ENCODE data around the gene KCTD8. TPM values are rescaled to one million over a fixed set of nuclear protein-coding genes. Genes with fewer than 3 reads are reported as not detected.

Gene KCTD8
- not detected for total RNA-seq

- Mint-ChIP-seq H3K9me3 (no peaks in the 10 kb centered on the region), H3K27ac (no peak within 1 kb of the TSS), H3K27me3 (peaks cover 38% of the 10 kb centered on the region), H3K36me3 (ENCODE audit: low read depth) (no peaks in the 10 kb centered on the region), H3K4me3 (peak within 1 kb of the TSS; percentile 75), H3K4me1 (peaks cover 8% of the 10 kb centered on the region)
- ATAC-seq (replicated peaks), result peak; percentile 86
These were observed at the start of gene KCTD8 for GRCh38 chr4:44448521-44449461. Gene KCTD8, minus strand, starts transcription at chr4:44448809.

GRCh38 chr4:44494810-44495701 lies 46.4 kb upstream of the KCTD8 start:
- H3K27me3 Mint-ChIP-seq, result no peaks in the 10 kb centered on the region
- H3K27ac Mint-ChIP-seq, result no peak overlapping the region
- no peaks in the 10 kb centered on the region for H3K9me3 Mint-ChIP-seq
- no peak overlapping the region for H3K4me3 Mint-ChIP-seq
- H3K4me1 Mint-ChIP-seq, result no peaks in the 10 kb centered on the region
- H3K36me3 Mint-ChIP-seq (ENCODE audit: low read depth), result no peaks in the 10 kb centered on the region
- ATAC-seq (replicated peaks), result no peak

GRCh38 chr4:44493924-44494323 lies 45.3 kb upstream of the KCTD8 start:
- no peaks in the 10 kb centered on the region for H3K27me3 Mint-ChIP-seq
- H3K27ac Mint-ChIP-seq, result no peak overlapping the region
- no peaks in the 10 kb centered on the region for H3K4me1 Mint-ChIP-seq
- no peak for ATAC-seq (replicated peaks)
- no peak overlapping the region for H3K4me3 Mint-ChIP-seq
- no peaks in the 10 kb centered on the region for H3K9me3 Mint-ChIP-seq
- no peaks in the 10 kb centered on the region for H3K36me3 Mint-ChIP-seq (ENCODE audit: low read depth)

- Mint-ChIP-seq H3K27me3 (no peaks in the 10 kb centered on the region), H3K4me1 (no peaks in the 10 kb centered on the region), H3K4me3 (no peak overlapping the region), H3K36me3 (ENCODE audit: low read depth) (no peaks in the 10 kb centered on the region), H3K9me3 (peaks cover 4% of the 10 kb centered on the region), H3K27ac (no peak overlapping the region)
- ATAC-seq (replicated peaks), result no peak
These were observed 38.7 kb upstream of the KCTD8 start for GRCh38 chr4:44487341-44487740.

GRCh38 chr4:44479731-44480130 lies 31.1 kb upstream of the KCTD8 start:
- no peaks in the 10 kb centered on the region for H3K36me3 Mint-ChIP-seq (ENCODE audit: low read depth)
- no peak overlapping the region for H3K4me3 Mint-ChIP-seq
- peaks cover 7% of the 10 kb centered on the region for H3K9me3 Mint-ChIP-seq
- no peaks in the 10 kb centered on the region for H3K4me1 Mint-ChIP-seq
- no peak for ATAC-seq (replicated peaks)
- H3K27me3 Mint-ChIP-seq, result no peaks in the 10 kb centered on the region
- no peak overlapping the region for H3K27ac Mint-ChIP-seq

GRCh38 chr4:44462259-44462658 lies 13.7 kb upstream of the KCTD8 start:
- Mint-ChIP-seq H3K27me3 (no peaks in the 10 kb centered on the region), H3K36me3 (ENCODE audit: low read depth) (no peaks in the 10 kb centered on the region), H3K9me3 (peaks cover 7% of the 10 kb centered on the region), H3K4me3 (no peak overlapping the region), H3K27ac (no peak overlapping the region), H3K4me1 (no peaks in the 10 kb centered on the region)
- ATAC-seq (replicated peaks), result no peak

GRCh38 chr4:44447563-44448504 lies 775 bp downstream of the KCTD8 start:
- Mint-ChIP-seq H3K4me3 (peak overlapping the region; percentile 54), H3K9me3 (no peaks in the 10 kb centered on the region), H3K27me3 (peaks cover 41% of the 10 kb centered on the region), H3K36me3 (ENCODE audit: low read depth) (no peaks in the 10 kb centered on the region), H3K27ac (no peak overlapping the region), H3K4me1 (peaks cover 8% of the 10 kb centered on the region)
- ATAC-seq (replicated peaks), result no peak

GRCh38 chr4:44446801-44447562 lies 1.6 kb downstream of the KCTD8 start:
- H3K27me3 Mint-ChIP-seq, result peaks cover 37% of the 10 kb centered on the region
- peak overlapping the region; percentile 54 for H3K4me3 Mint-ChIP-seq
- H3K36me3 Mint-ChIP-seq (ENCODE audit: low read depth), result no peaks in the 10 kb centered on the region
- no peaks in the 10 kb centered on the region for H3K9me3 Mint-ChIP-seq
- no peak overlapping the region for H3K27ac Mint-ChIP-seq
- H3K4me1 Mint-ChIP-seq, result peaks cover 8% of the 10 kb centered on the region
- no peak for ATAC-seq (replicated peaks)

GRCh38 chr4:44446191-44446590 lies 2.4 kb downstream of the KCTD8 start:
- H3K4me1 Mint-ChIP-seq, result peaks cover 8% of the 10 kb centered on the region
- H3K36me3 Mint-ChIP-seq (ENCODE audit: low read depth), result no peaks in the 10 kb centered on the region
- H3K4me3 Mint-ChIP-seq, result no peak overlapping the region
- peaks cover 34% of the 10 kb centered on the region for H3K27me3 Mint-ChIP-seq
- no peak for ATAC-seq (replicated peaks)
- no peaks in the 10 kb centered on the region for H3K9me3 Mint-ChIP-seq
- no peak overlapping the region for H3K27ac Mint-ChIP-seq

GRCh38 chr4:44438687-44439086 lies 9.9 kb downstream of the KCTD8 start:
- no peak overlapping the region for H3K27ac Mint-ChIP-seq
- H3K9me3 Mint-ChIP-seq, result no peaks in the 10 kb centered on the region
- no peaks in the 10 kb centered on the region for H3K4me1 Mint-ChIP-seq
- peaks cover 3% of the 10 kb centered on the region for H3K27me3 Mint-ChIP-seq
- H3K4me3 Mint-ChIP-seq, result no peak overlapping the region
- ATAC-seq (replicated peaks), result no peak
- no peaks in the 10 kb centered on the region for H3K36me3 Mint-ChIP-seq (ENCODE audit: low read depth)

- no peaks in the 10 kb centered on the region for H3K9me3 Mint-ChIP-seq
- H3K36me3 Mint-ChIP-seq (ENCODE audit: low read depth), result no peaks in the 10 kb centered on the region
- no peak for ATAC-seq (replicated peaks)
- no peaks in the 10 kb centered on the region for H3K4me1 Mint-ChIP-seq
- no peak overlapping the region for H3K27ac Mint-ChIP-seq
- H3K4me3 Mint-ChIP-seq, result no peak overlapping the region
- no peaks in the 10 kb centered on the region for H3K27me3 Mint-ChIP-seq
These were observed 14.4 kb downstream of the KCTD8 start for GRCh38 chr4:44434247-44434646.

- Mint-ChIP-seq H3K27me3 (no peaks in the 10 kb centered on the region), H3K4me3 (no peak overlapping the region), H3K9me3 (peaks cover 10% of the 10 kb centered on the region), H3K27ac (no peak overlapping the region), H3K36me3 (ENCODE audit: low read depth) (no peaks in the 10 kb centered on the region), H3K4me1 (no peaks in the 10 kb centered on the region)
- ATAC-seq (replicated peaks), result no peak
These were observed 22.9 kb downstream of the KCTD8 start for GRCh38 chr4:44425614-44426208.

GRCh38 chr4:44422912-44423311 lies 25.7 kb downstream of the KCTD8 start:
- H3K4me3 Mint-ChIP-seq, result no peak overlapping the region
- H3K4me1 Mint-ChIP-seq, result no peaks in the 10 kb centered on the region
- H3K27ac Mint-ChIP-seq, result no peak overlapping the region
- ATAC-seq (replicated peaks), result no peak
- H3K9me3 Mint-ChIP-seq, result peaks cover 5% of the 10 kb centered on the region
- no peaks in the 10 kb centered on the region for H3K27me3 Mint-ChIP-seq
- no peaks in the 10 kb centered on the region for H3K36me3 Mint-ChIP-seq (ENCODE audit: low read depth)

All from activated T-helper 17 cell treated with anti-CD3 and anti-CD28 coated beads, Interleukin-2, amount 50 U/mL, for 72 hours (primary cell).